ENCODE results near the gene ASPA.
"Not testable (repeated sequence)": the region's sequence is repeated elsewhere in the genome, so short reads cannot be mapped to it uniquely, and the experiment has no call there.

The ASPA gene

GRCh38 chr17:3507071-3507470, 31.3 kb downstream of the ASPA start:
- FAIRE-seq (no peak), DNase-seq (ENCODE audit: insufficient read length, low spot score) (no peak)
- no peak for TF ChIP-seq CTCF (IDR thresholded peaks at IDR 0.05; ENCODE audit: insufficient read depth, missing control alignments)

- DNase-seq (ENCODE audit: insufficient read length, low spot score): no peak
These were observed 32.1 kb downstream of the ASPA start for GRCh38 chr17:3507869-3508268.

GRCh38 chr17:3510090-3510489, 34.3 kb downstream of the ASPA start:
- TF ChIP-seq CTCF (IDR thresholded peaks at IDR 0.05; ENCODE audit: insufficient read depth, missing control alignments): no peak
- DNase-seq (ENCODE audit: insufficient read length, low spot score): no peak
- no peak for FAIRE-seq

More at GRCh38 chr17:3507869-3508268, 32.1 kb downstream of the ASPA start:
- no peak for FAIRE-seq
- no peak for TF ChIP-seq CTCF (IDR thresholded peaks at IDR 0.05; ENCODE audit: insufficient read depth, missing control alignments)

- no peak for TF ChIP-seq CTCF (IDR thresholded peaks at IDR 0.05; ENCODE audit: insufficient read depth, missing control alignments)
- no peak for DNase-seq (ENCODE audit: insufficient read length, low spot score)
- FAIRE-seq: no peak
These were observed 36.2 kb downstream of the ASPA start for GRCh38 chr17:3511852-3512504.

- no peak for FAIRE-seq
These were observed 36.8 kb downstream of the ASPA start for GRCh38 chr17:3512505-3513171.

GRCh38 chr17:3513305-3514035, 37.7 kb downstream of the ASPA start:
- TF ChIP-seq CTCF (IDR thresholded peaks at IDR 0.05; ENCODE audit: insufficient read depth, missing control alignments): no peak
- no peak for FAIRE-seq
- no peak for DNase-seq (ENCODE audit: insufficient read length, low spot score)

More at GRCh38 chr17:3512505-3513171, 36.8 kb downstream of the ASPA start:
- TF ChIP-seq CTCF (IDR thresholded peaks at IDR 0.05; ENCODE audit: insufficient read depth, missing control alignments): no peak
- DNase-seq (ENCODE audit: insufficient read length, low spot score): no peak

- FAIRE-seq; DNase-seq (ENCODE audit: insufficient read length, low spot score): not testable (repeated sequence)
These were observed 38.4 kb downstream of the ASPA start for GRCh38 chr17:3514167-3514566.

Measured in D721Med (cell line).